Neural cell (in vitro differentiated cells): ENCODE results near the gene SEMA7A.

Experiments
- EP300 ChIP-seq: fragments of 450-650 bp; conservative IDR thresholded peaks from 2 replicates; pipeline ENCODE4 v1.6.1; 2014; ENCODE audit warnings: antibody characterized with exemption, mild to moderate bottlenecking, moderate library complexity; ENCODE audit not compliant: poor library complexity, severe bottlenecking
- RAD21 ChIP-seq: fragments of 450-650 bp; conservative IDR thresholded peaks from 2 replicates; pipeline ENCODE4 v1.6.1; 2014; ENCODE audit warnings: antibody characterized with exemption, mild to moderate bottlenecking, moderate library complexity

DNA sequence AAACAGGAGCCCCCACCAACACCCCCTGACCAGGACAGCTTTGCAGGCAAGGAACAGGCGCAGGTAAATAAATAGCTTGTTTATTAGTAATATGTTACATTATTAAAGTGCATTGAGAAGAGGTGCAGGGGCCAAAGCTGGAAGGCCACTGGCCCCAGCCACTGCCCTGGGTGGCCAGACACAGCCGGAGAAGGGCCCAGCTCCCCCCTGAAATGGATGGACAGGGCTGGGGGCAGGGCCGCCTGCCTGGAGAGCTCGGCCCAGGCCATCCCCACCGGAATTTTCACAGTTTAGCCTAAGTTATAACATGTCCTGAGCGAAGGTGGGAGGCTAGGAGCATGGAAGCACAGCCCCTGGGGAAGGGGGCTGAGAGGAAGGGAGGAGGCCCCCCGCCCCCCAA, 24.5 kb downstream of the SEMA7A start:
- TF ChIP-seq RAD21 (no peak), EP300 (no peak)
